ENCODE data around the gene ZSWIM6. TPM values are rescaled to one million over a fixed set of nuclear protein-coding genes. Genes with fewer than 3 reads are reported as not detected.

Gene ZSWIM6
- total and polyA plus RNA-seq, 3 experiments from 2014 or later, result 0.64 to 6.0 (median 5.9) TPM

GRCh38 chr5:61301341-61302199 is 30.5 kb upstream of the ZSWIM6 start:
- no peaks in the 10 kb centered on the region for H3K27me3 ChIP-seq (ENCODE audit: insufficient read depth, low read length, poor library complexity, severe bottlenecking)
- Mint-ChIP-seq H3K36me3 (peaks cover 0 to 4% (median 1%) of the 10 kb centered on the region in 3 donors), H3K4me1 (no peaks in the 10 kb centered on the region), H3K27me3 (peaks cover 6 to 24% of the 10 kb centered on the region in 2 donors), H3K27ac (no peak overlapping the region), H3K4me3 (no peak overlapping the region), H3K9me3 (no peaks in the 10 kb centered on the region)
- no peak for DNase-seq
- no peaks in the 10 kb centered on the region for H3K4me1 ChIP-seq (ENCODE audit: insufficient read depth, low read length)
- POLR2A ChIA-PET, result no interaction called here
- no peak overlapping the region for H3K4me3 ChIP-seq (ENCODE audit: low read length)
- H3K9me3 ChIP-seq (ENCODE audit: low read length), result no peaks in the 10 kb centered on the region
- H3K36me3 ChIP-seq (ENCODE audit: insufficient read depth, low read length), result no peaks in the 10 kb centered on the region
- CTCF ChIA-PET, result no interaction called here
- H3K27ac ChIP-seq (ENCODE audit: low read depth, low read length), result no peak overlapping the region

DNA sequence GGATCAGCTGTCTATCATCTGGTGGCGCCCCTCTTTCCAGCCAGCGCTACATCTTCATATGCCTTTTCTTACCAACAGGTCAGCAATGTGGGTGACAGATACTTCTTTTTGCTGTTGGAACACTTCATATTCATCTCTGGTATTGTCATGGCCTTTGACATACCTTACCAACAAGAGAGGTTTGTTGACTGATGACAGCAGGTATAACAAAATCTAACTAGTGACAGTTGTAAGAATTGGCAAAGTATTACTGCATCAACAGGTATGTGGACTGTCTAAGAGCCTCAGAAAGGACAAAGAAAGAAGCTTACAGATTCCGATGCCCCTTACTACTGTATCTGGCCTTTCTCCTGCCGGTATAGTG is 29.9 kb upstream of the ZSWIM6 start:
- no peak overlapping the region for H3K27ac Mint-ChIP-seq
- CTCF ChIA-PET, result no interaction called here
- H3K27ac ChIP-seq (ENCODE audit: low read depth, low read length), result no peak overlapping the region

DNA sequence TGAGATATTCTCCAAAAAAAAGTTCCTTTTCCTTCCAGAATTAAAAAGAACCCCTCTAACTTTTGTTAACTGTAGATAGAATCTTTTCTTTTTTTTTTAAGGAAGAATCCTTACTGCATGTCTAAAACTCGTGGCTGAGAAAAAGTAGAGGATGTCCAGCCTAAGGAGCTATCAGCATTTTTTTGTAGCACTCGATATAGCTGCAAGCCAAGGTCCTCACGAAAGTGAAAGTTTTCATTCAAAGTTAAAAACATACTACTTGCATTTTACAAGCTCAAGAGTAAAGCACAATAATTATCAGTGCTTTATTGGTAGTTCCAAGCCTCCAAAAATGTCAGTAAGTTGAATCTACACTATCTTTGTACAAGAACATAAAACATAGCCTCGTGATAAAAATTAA is 28.7 kb upstream of the ZSWIM6 start:
- no peak for DNase-seq
- H3K4me3 ChIP-seq (ENCODE audit: low read length), result no peak overlapping the region
- Mint-ChIP-seq H3K27ac (no peak overlapping the region), H3K4me3 (no peak overlapping the region), H3K9me3 (peaks cover 0 to 2% (median 0%) of the 10 kb centered on the region in 5 donors), H3K27me3 (peaks cover 6 to 28% of the 10 kb centered on the region in 2 donors), H3K36me3 (peaks cover 0 to 4% (median 1%) of the 10 kb centered on the region in 3 donors), H3K4me1 (no peaks in the 10 kb centered on the region)
- ChIA-PET CTCF (no interaction called here), POLR2A (interaction anchor here (0.6 kb wide), 1 partner anchor 20 kb away, joined by 3 read pairs; no protein-coding TSS in a partner anchor)
- H3K27me3 ChIP-seq (ENCODE audit: insufficient read depth, low read length, poor library complexity, severe bottlenecking), result no peaks in the 10 kb centered on the region
- no peak overlapping the region for H3K27ac ChIP-seq (ENCODE audit: low read depth, low read length)
- no peaks in the 10 kb centered on the region for H3K9me3 ChIP-seq (ENCODE audit: low read length)
- H3K4me1 ChIP-seq (ENCODE audit: insufficient read depth, low read length), result no peaks in the 10 kb centered on the region
- no peaks in the 10 kb centered on the region for H3K36me3 ChIP-seq (ENCODE audit: insufficient read depth, low read length)

More for the DNA sequence above, 29.9 kb upstream of the ZSWIM6 start:
- POLR2A ChIA-PET, result no interaction called here
- H3K4me3 ChIP-seq (ENCODE audit: low read length), result no peak overlapping the region
- no peaks in the 10 kb centered on the region for H3K9me3 ChIP-seq (ENCODE audit: low read length)
- Mint-ChIP-seq H3K36me3 (peaks cover 0 to 4% (median 1%) of the 10 kb centered on the region in 3 donors), H3K9me3 (no peaks in the 10 kb centered on the region), H3K4me3 (no peak overlapping the region), H3K4me1 (no peaks in the 10 kb centered on the region), H3K27me3 (peaks cover 6 to 23% of the 10 kb centered on the region in 2 donors)
- H3K4me1 ChIP-seq (ENCODE audit: insufficient read depth, low read length), result no peaks in the 10 kb centered on the region
- H3K27me3 ChIP-seq (ENCODE audit: insufficient read depth, low read length, poor library complexity, severe bottlenecking), result no peaks in the 10 kb centered on the region
- H3K36me3 ChIP-seq (ENCODE audit: insufficient read depth, low read length), result no peaks in the 10 kb centered on the region
- DNase-seq, result no peak

GRCh38 chr5:61304590-61305381 is 27.3 kb upstream of the ZSWIM6 start:
- no peak for DNase-seq
- no peaks in the 10 kb centered on the region for H3K4me1 ChIP-seq (ENCODE audit: insufficient read depth, low read length)
- Mint-ChIP-seq H3K36me3 (peaks cover 0 to 4% (median 0%) of the 10 kb centered on the region in 3 donors), H3K9me3 (peaks cover 0 to 2% (median 0%) of the 10 kb centered on the region in 5 donors), H3K27me3 (peaks cover 6 to 31% of the 10 kb centered on the region in 2 donors), H3K4me3 (no peak overlapping the region), H3K4me1 (no peaks in the 10 kb centered on the region), H3K27ac (no peak overlapping the region)
- no peak overlapping the region for H3K4me3 ChIP-seq (ENCODE audit: low read length)
- H3K27ac ChIP-seq (ENCODE audit: low read depth, low read length), result no peak overlapping the region
- no peaks in the 10 kb centered on the region for H3K27me3 ChIP-seq (ENCODE audit: insufficient read depth, low read length, poor library complexity, severe bottlenecking)
- ChIA-PET POLR2A (no interaction called here), CTCF (no interaction called here)
- H3K36me3 ChIP-seq (ENCODE audit: insufficient read depth, low read length), result no peaks in the 10 kb centered on the region
- H3K9me3 ChIP-seq (ENCODE audit: low read length), result no peaks in the 10 kb centered on the region

GRCh38 chr5:61306531-61307131 is 25.4 kb upstream of the ZSWIM6 start:
- no peaks in the 10 kb centered on the region for H3K4me1 Mint-ChIP-seq
- no peak overlapping the region for H3K27ac ChIP-seq (ENCODE audit: low read depth, low read length)
- no peak overlapping the region for H3K4me3 Mint-ChIP-seq
- no peak overlapping the region for H3K27ac Mint-ChIP-seq
- peaks cover 0 to 4% (median 1%) of the 10 kb centered on the region in 3 donors for H3K36me3 Mint-ChIP-seq
- no peak overlapping the region for H3K4me3 ChIP-seq (ENCODE audit: low read length)
- no peaks in the 10 kb centered on the region for H3K36me3 ChIP-seq (ENCODE audit: insufficient read depth, low read length)
- CTCF ChIA-PET, result interaction anchor here (0.9 kb wide), 1 partner anchor 25 kb away, joined by 4 read pairs; no protein-coding TSS in a partner anchor
- POLR2A ChIA-PET, result no interaction called here
- no peaks in the 10 kb centered on the region for H3K4me1 ChIP-seq (ENCODE audit: insufficient read depth, low read length)
- H3K27me3 Mint-ChIP-seq, result peaks cover 7 to 31% of the 10 kb centered on the region in 2 donors
- no peak for DNase-seq
- H3K9me3 ChIP-seq (ENCODE audit: low read length), result no peaks in the 10 kb centered on the region
- no peaks in the 10 kb centered on the region for H3K27me3 ChIP-seq (ENCODE audit: insufficient read depth, low read length, poor library complexity, severe bottlenecking)
- H3K9me3 Mint-ChIP-seq, result peaks cover 0 to 2% (median 0%) of the 10 kb centered on the region in 5 donors

DNA sequence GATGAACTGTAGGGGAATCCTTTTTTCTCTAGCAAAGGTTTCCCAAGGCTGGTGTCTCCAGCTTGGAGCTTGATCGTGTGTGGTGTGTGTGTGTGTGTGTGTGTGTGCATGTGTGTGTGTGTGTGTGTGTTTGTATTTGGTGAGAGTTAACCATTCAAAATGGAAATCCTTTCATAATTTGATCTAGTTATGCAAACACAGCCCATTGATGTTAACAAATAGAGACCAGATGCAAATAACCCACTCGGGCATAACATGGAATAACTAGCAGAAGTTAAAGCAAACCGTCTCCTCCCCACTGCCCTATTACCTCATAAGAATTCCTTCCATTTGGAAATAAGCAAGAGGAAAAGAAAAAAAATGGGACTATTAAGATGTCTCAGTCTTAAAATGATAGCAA is 24.9 kb upstream of the ZSWIM6 start:
- H3K4me3 ChIP-seq (ENCODE audit: low read length), result no peak overlapping the region
- no peaks in the 10 kb centered on the region for H3K27me3 ChIP-seq (ENCODE audit: insufficient read depth, low read length, poor library complexity, severe bottlenecking)
- H3K27ac ChIP-seq (ENCODE audit: low read depth, low read length), result no peak overlapping the region
- POLR2A ChIA-PET, result no interaction called here
- H3K9me3 ChIP-seq (ENCODE audit: low read length), result no peaks in the 10 kb centered on the region
- H3K36me3 ChIP-seq (ENCODE audit: insufficient read depth, low read length), result no peaks in the 10 kb centered on the region
- CTCF ChIA-PET, result interaction anchor here (0.9 kb wide), 1 partner anchor 24 kb away, joined by 4 read pairs; no protein-coding TSS in a partner anchor
- no peak overlapping the region for H3K4me3 Mint-ChIP-seq
- H3K4me1 ChIP-seq (ENCODE audit: insufficient read depth, low read length), result no peaks in the 10 kb centered on the region
- peaks cover 0 to 4% (median 1%) of the 10 kb centered on the region in 3 donors for H3K36me3 Mint-ChIP-seq
- H3K9me3 Mint-ChIP-seq, result peaks cover 0 to 2% (median 0%) of the 10 kb centered on the region in 5 donors
- DNase-seq, result no peak
- H3K27me3 Mint-ChIP-seq, result peaks cover 9 to 31% of the 10 kb centered on the region in 2 donors
- H3K4me1 Mint-ChIP-seq, result no peaks in the 10 kb centered on the region
- H3K27ac Mint-ChIP-seq, result no peak overlapping the region

DNA sequence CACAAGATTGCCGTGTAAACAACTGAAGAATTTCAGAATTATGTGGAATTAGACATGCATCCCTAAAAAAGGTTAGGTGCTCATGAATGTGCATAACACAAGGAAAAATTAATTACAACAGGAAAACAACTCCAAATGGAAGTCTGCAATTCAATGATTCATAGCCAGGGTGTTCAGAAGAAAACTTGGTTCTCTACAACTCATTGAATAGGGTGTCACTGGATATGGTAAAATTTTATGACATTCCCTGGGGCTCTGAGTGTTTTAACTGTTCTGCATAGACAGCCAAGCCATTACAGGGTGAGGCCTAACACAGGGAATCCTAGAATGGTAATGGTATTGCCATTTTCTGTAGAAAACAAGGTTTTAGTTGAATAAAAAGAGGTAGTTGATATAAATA is 24.4 kb upstream of the ZSWIM6 start:
- ChIA-PET CTCF (no interaction called here), POLR2A (no interaction called here)
- H3K9me3 ChIP-seq (ENCODE audit: low read length), result no peaks in the 10 kb centered on the region
- no peak overlapping the region for H3K27ac ChIP-seq (ENCODE audit: low read depth, low read length)
- Mint-ChIP-seq H3K9me3 (peaks cover 0 to 2% (median 0%) of the 10 kb centered on the region in 5 donors), H3K27me3 (peaks cover 9 to 31% of the 10 kb centered on the region in 2 donors), H3K4me1 (no peaks in the 10 kb centered on the region), H3K36me3 (peaks cover 0 to 4% (median 1%) of the 10 kb centered on the region in 3 donors), H3K4me3 (no peak overlapping the region), H3K27ac (no peak overlapping the region)
- no peak overlapping the region for H3K4me3 ChIP-seq (ENCODE audit: low read length)
- H3K4me1 ChIP-seq (ENCODE audit: insufficient read depth, low read length), result no peaks in the 10 kb centered on the region
- no peaks in the 10 kb centered on the region for H3K36me3 ChIP-seq (ENCODE audit: insufficient read depth, low read length)
- DNase-seq, result no peak
- H3K27me3 ChIP-seq (ENCODE audit: insufficient read depth, low read length, poor library complexity, severe bottlenecking), result no peaks in the 10 kb centered on the region

- no peaks in the 10 kb centered on the region for H3K27me3 ChIP-seq (ENCODE audit: insufficient read depth, low read length, poor library complexity, severe bottlenecking)
- H3K27me3 Mint-ChIP-seq, result peaks cover 9 to 27% of the 10 kb centered on the region in 2 donors
- peaks cover 0 to 2% (median 0%) of the 10 kb centered on the region in 5 donors for H3K9me3 Mint-ChIP-seq
- H3K4me1 Mint-ChIP-seq, result no peaks in the 10 kb centered on the region
- H3K9me3 ChIP-seq (ENCODE audit: low read length), result no peaks in the 10 kb centered on the region
- no peaks in the 10 kb centered on the region for H3K36me3 ChIP-seq (ENCODE audit: insufficient read depth, low read length)
- peaks cover 0 to 4% (median 1%) of the 10 kb centered on the region in 3 donors for H3K36me3 Mint-ChIP-seq
- no peaks in the 10 kb centered on the region for H3K4me1 ChIP-seq (ENCODE audit: insufficient read depth, low read length)
- ChIA-PET CTCF (no interaction called here), POLR2A (no interaction called here)
- H3K4me3 Mint-ChIP-seq, result no peak overlapping the region
- H3K4me3 ChIP-seq (ENCODE audit: low read length), result no peak overlapping the region
- no peak overlapping the region for H3K27ac Mint-ChIP-seq
- no peak for DNase-seq
- no peak overlapping the region for H3K27ac ChIP-seq (ENCODE audit: low read depth, low read length)
Measured at GRCh38 chr5:61308712-61309111, 23.3 kb upstream of the ZSWIM6 start.

Data from CD8-positive, alpha-beta memory T cell (primary cell).